Right lobe of liver (tissue), 6 donors: ENCODE results near the gene TRABD. TPM values are rescaled to one million over a fixed set of nuclear protein-coding genes. Genes with fewer than 3 reads are reported as not detected.
A peak's percentile ranks its signal among the peaks of the same experiment; 100 is the strongest.

Experiments used
- ATAC-seq, 4 donors: fragments of 200-7000 bp; cut with Tn5 transposase; one replicate each; pipeline ENCODE4 v1.9.1; 2020; ENCODE audit warnings: mild to moderate bottlenecking in 4 of 4, moderate library complexity in 4 of 4
- DNase-seq, 3 donors: peaks; one replicate each; pipeline ENCODE4 v3.0.0-alpha.2; 2020
- H3K27ac ChIP-seq, 3 donors: fragments of 200-600 bp; one replicate each; pipeline ENCODE4 v1.8.0; 2022
- H3K27me3 ChIP-seq, 2 donors: fragments of 200-600 bp; one replicate each; pipeline ENCODE4 v1.8.0; 2022
- H3K36me3 ChIP-seq, 4 donors: fragments of 200-600 bp; sonication (generic) in 1 of 4; one replicate each; pipeline versions ENCODE4 v1.5.1 to v1.8.0; 2017 to 2022; ENCODE audit warnings: control low read depth in 1 of 4
- H3K4me1 ChIP-seq, 4 donors: fragments of 200-600 bp; sonication (generic) in 1 of 4; one replicate each; pipeline versions ENCODE4 v1.5.1 to v1.8.0; 2017 to 2022; ENCODE audit warnings: control low read depth in 1 of 4
- H3K4me3 ChIP-seq, 3 donors: fragments of 200-600 bp; one replicate each; pipeline ENCODE4 v1.8.0; 2022
- H3K9me3 ChIP-seq, 4 donors: fragments of 200-600 bp; sonication (generic) in 1 of 4; one replicate each; pipeline versions ENCODE4 v1.5.1 to v1.8.0; 2017 to 2022; ENCODE audit warnings: control low read depth in 1 of 4
- CTCF ChIP-seq, 4 donors: fragments of 200-600 bp in 3 of 4; fragments of 450-650 bp in 1 of 4; IDR thresholded peaks; one replicate each; pipeline versions ENCODE4 v1.5.1 to v1.8.0; 2016 to 2022; ENCODE audit warnings: antibody characterized with exemption in 4 of 4, mild to moderate bottlenecking in 2 of 4
- POLR2A ChIP-seq: fragments of 450-650 bp; IDR thresholded peaks from one replicate; pipeline ENCODE4 v1.6.1; 2017; ENCODE audit warnings: antibody characterized with exemption, mild to moderate bottlenecking
- WGBS: methylation state at CpG from one replicate; pipeline ENCODE4 v1.1.6; 2018; ENCODE audit warnings: low coverage, low lambda C conversion rate; ENCODE audit not compliant: insufficient coverage; ENCODE audit errors: missing lambda C conversion rate; 5-methylcytosine and 5-hydroxymethylcytosine counted together
- intact Hi-C, 2 donors: fragments of 100-400 bp; cut with DNase I; formaldehyde crosslinking; loops; one replicate each; pipeline versions ENCODE4 v1.11.2 to v1.14.1; 2022
- total RNA-seq, 6 experiments: library from RNA; depleted of rRNA in 2 of 6; stranded (reverse); fragments of >200 nt in 2 of 6; fragmentation: NEBNext Ultra II Directional in 3 of 6; extraction: Animal tissue kit (Norgen Biotek cat#: 25700) in 3 of 6; gene quantifications; one replicate each; pipeline versions ENCODE4 v1.1.0 to v1.2.4, GENCODE V29; 2016 to 2023
- donor health status: DM: no; HTN: yes; CAD: no.
- donor health status: DM: no; HTN: no; CAD: no.
- donor health status: DM: no; HTN: no; CAD: no.
- donor health status: DM: no; HTN: yes; CAD: no.
- donor health status: DM: no; HTN: yes; CAD: no.

The TRABD gene
- total RNA-seq, 6 experiments from 2014 or later, result 18.9 to 30.2 (median 22.8) TPM

- DNase-seq, result peak in 1 of 3 donors; percentile 24
- WGBS, result 35% methylated on average over 21 of the region's 36 CpGs
- Histone ChIP-seq H3K27me3 (no peaks in the 10 kb centered on the region), H3K27ac (no peak overlapping the region), H3K4me1 (peaks cover 0 to 15% (median 0%) of the 10 kb centered on the region in 4 donors), H3K4me3 (peak overlapping the region in 2 of 3 donors; percentile 32 to 57), H3K36me3 (no peaks in the 10 kb centered on the region), H3K9me3 (no peaks in the 10 kb centered on the region)
- intact Hi-C loops, result no loop called here
- no peak for ATAC-seq
- TF ChIP-seq POLR2A (no peak), CTCF (IDR thresholded peaks at IDR 0.05) (no peak)
Observed at GRCh38 chr22:50169181-50169759, 16.4 kb upstream of the TRABD start.

- Histone ChIP-seq H3K36me3 (no peaks in the 10 kb centered on the region), H3K4me3 (peak overlapping the region; percentile 9 to 57 (median 32)), H3K27me3 (no peaks in the 10 kb centered on the region), H3K27ac (no peak overlapping the region), H3K9me3 (no peaks in the 10 kb centered on the region), H3K4me1 (peaks cover 0 to 15% (median 0%) of the 10 kb centered on the region in 4 donors)
- WGBS, result 0% methylated on average over 5 of the region's 70 CpGs
- intact Hi-C loops, result no loop called here
- peak; percentile 41 to 67 (median 65) for DNase-seq
- no peak for TF ChIP-seq POLR2A
- no peak for TF ChIP-seq CTCF (IDR thresholded peaks at IDR 0.05)
- peak; percentile 33 to 52 (median 44) for ATAC-seq
Observed at GRCh38 chr22:50169774-50170341, 15.9 kb upstream of the TRABD start.

- WGBS, result 37% methylated on average over 4 of the region's 105 CpGs
- H3K36me3 ChIP-seq, result no peaks in the 10 kb centered on the region
- no peaks in the 10 kb centered on the region for H3K9me3 ChIP-seq
- H3K4me3 ChIP-seq, result peak within 1 kb of the TSS; percentile 16 to 57 (median 32)
- TF ChIP-seq CTCF (IDR thresholded peaks at IDR 0.05) (no peak), POLR2A (no peak)
- DNase-seq, result peak; percentile 38 to 58 (median 49)
- no peak within 1 kb of the TSS for H3K27ac ChIP-seq
- peaks cover 0 to 15% (median 0%) of the 10 kb centered on the region in 4 donors for H3K4me1 ChIP-seq
- no peak for ATAC-seq
- intact Hi-C loops, result no loop called here
- no peaks in the 10 kb centered on the region for H3K27me3 ChIP-seq
Observed at GRCh38 chr22:50170453-50171318, 15.0 kb upstream of the TRABD start, which contains the start of gene PANX2. PANX2 (plus strand) TSS chr22:50170731; CDS start chr22:50170731, 0 bp downstream.

- TF ChIP-seq CTCF (IDR thresholded peaks at IDR 0.05), result no peak
- no peak for TF ChIP-seq POLR2A
- peak; percentile 23 to 57 (median 47) for DNase-seq
- Histone ChIP-seq H3K27ac (no peak overlapping the region), H3K9me3 (no peaks in the 10 kb centered on the region), H3K27me3 (no peaks in the 10 kb centered on the region), H3K4me1 (peaks cover 0 to 15% (median 0%) of the 10 kb centered on the region in 4 donors), H3K36me3 (no peaks in the 10 kb centered on the region), H3K4me3 (peak overlapping the region in 2 of 3 donors; percentile 23 to 57)
- peak; percentile 2 to 17 (median 15) for ATAC-seq
- no CpG with 5 or more reads among the region's 15 CpGs for WGBS
- intact Hi-C loops, result no loop called here
Observed at GRCh38 chr22:50171319-50171964, 14.3 kb upstream of the TRABD start.
